Neural cell (in vitro differentiated cells): ENCODE data around the gene FURIN. TPM values are rescaled to one million over a fixed set of nuclear protein-coding genes. Genes with fewer than 3 reads are reported as not detected.

Experiments
- H2AFZ ChIP-seq: fragments of 200-600, 300-800 bp; sonication (generic), shearing (Covaris generic); 2 replicates; pipeline ENCODE4 v1.6.0; 2014; ENCODE audit warnings: low read depth, mild to moderate bottlenecking, antibody characterized with exemption, low read length, moderate library complexity
- H3F3A ChIP-seq: fragments of 200-600 bp; shearing (Covaris generic); 2 replicates; pipeline ENCODE4 v1.6.1; 2016; ENCODE audit warnings: mild to moderate bottlenecking, moderate library complexity, mixed read lengths, antibody characterized with exemption, low read length; ENCODE audit not compliant: insufficient read depth, poor library complexity, severe bottlenecking
- H3K27ac ChIP-seq: fragments of 200-600, 300-800 bp; sonication (generic), shearing (Covaris generic); 2 replicates; pipeline ENCODE4 v1.5.1; 2014; ENCODE audit warnings: mild to moderate bottlenecking, low read length, moderate library complexity
- H3K27me3 ChIP-seq: fragments of 300-800, 200-600 bp; sonication (generic), shearing (Covaris generic); 2 replicates; pipeline ENCODE4 v1.6.0; 2014; ENCODE audit warnings: mild to moderate bottlenecking, low read depth, low read length, moderate library complexity; ENCODE audit not compliant: insufficient read depth
- H3K36me3 ChIP-seq: fragments of 300-800, 200-600 bp; sonication (generic), shearing (Covaris generic); 2 replicates; pipeline ENCODE4 v1.5.1; 2014; ENCODE audit warnings: mild to moderate bottlenecking, antibody characterized with exemption, low read length, moderate library complexity; ENCODE audit not compliant: insufficient read depth
- H3K4me2 ChIP-seq: fragments of 300-800, 200-600 bp; sonication (generic), shearing (Covaris generic); 2 replicates; pipeline ENCODE4 v1.6.0; 2014; ENCODE audit warnings: mild to moderate bottlenecking, low read length
- H3K4me3 ChIP-seq: fragments of 300-800, 200-600 bp; sonication (generic), shearing (Covaris generic); 2 replicates; pipeline ENCODE4 v1.5.1; 2014; ENCODE audit warnings: mild to moderate bottlenecking, low read length, moderate library complexity
- H3K79me2 ChIP-seq: fragments of 200-600 bp; shearing (Covaris generic); replicated peaks from 2 replicates; pipeline ENCODE4 v1.6.0; 2014; ENCODE audit warnings: mild to moderate bottlenecking, low read length, moderate library complexity; ENCODE audit not compliant: insufficient read depth
- H3K9ac ChIP-seq: fragments of 300-800, 200-600 bp; sonication (generic), shearing (Covaris generic); 2 replicates; pipeline ENCODE4 v1.6.1; 2016; ENCODE audit warnings: mild to moderate bottlenecking, low read length, mixed read lengths
- H3K9me2 ChIP-seq: fragments of 200-600 bp; shearing (Covaris generic); 2 replicates; pipeline ENCODE4 v1.6.1; 2016; ENCODE audit warnings: mild to moderate bottlenecking, low read length, mixed read lengths; ENCODE audit not compliant: insufficient read depth
- H3K9me3 ChIP-seq: fragments of 200-600, 300-800 bp; sonication (generic), shearing (Covaris generic); 2 replicates; pipeline ENCODE4 v1.6.1; 2016; ENCODE audit warnings: mild to moderate bottlenecking, mixed run types, low read length, moderate library complexity, mixed read lengths
- H4K20me1 ChIP-seq: fragments of 200-600 bp; shearing (Covaris generic); 2 replicates; pipeline ENCODE4 v1.6.1; 2016; ENCODE audit warnings: mild to moderate bottlenecking, mixed run types; ENCODE audit not compliant: insufficient read depth
- EP300 ChIP-seq: fragments of 450-650 bp; conservative IDR thresholded peaks from 2 replicates; pipeline ENCODE4 v1.6.1; 2014; ENCODE audit warnings: antibody characterized with exemption, mild to moderate bottlenecking, moderate library complexity; ENCODE audit not compliant: poor library complexity, severe bottlenecking
- EZH2 ChIP-seq: fragments of 200-600, 300-800 bp; shearing (Covaris generic), sonication (generic); IDR thresholded peaks from 2 replicates; pipeline ENCODE4 v1.6.1; 2014; ENCODE audit warnings: antibody characterized with exemption, low read length, borderline replicate concordance, mild to moderate bottlenecking; ENCODE audit not compliant: insufficient read depth, poor library complexity, severe bottlenecking
- MXI1 ChIP-seq: fragments of 450-650 bp; conservative IDR thresholded peaks from 2 replicates; pipeline ENCODE4 v1.6.1; 2014; ENCODE audit warnings: antibody characterized with exemption, mild to moderate bottlenecking; ENCODE audit not compliant: poor library complexity, severe bottlenecking
- POLR2AphosphoS5 ChIP-seq: IDR thresholded peaks from 2 replicates; pipeline ENCODE4 v1.6.1; 2012
- RAD21 ChIP-seq: fragments of 450-650 bp; conservative IDR thresholded peaks from 2 replicates; pipeline ENCODE4 v1.6.1; 2014; ENCODE audit warnings: antibody characterized with exemption, mild to moderate bottlenecking, moderate library complexity
- SMC3 ChIP-seq: fragments of 450-650 bp; conservative IDR thresholded peaks from 2 replicates; pipeline ENCODE4 v1.6.1; 2014; ENCODE audit warnings: antibody characterized with exemption, mild to moderate bottlenecking, moderate library complexity; ENCODE audit not compliant: poor library complexity
- TAF1 ChIP-seq: IDR thresholded peaks from 2 replicates; pipeline ENCODE4 v1.6.1; 2012; ENCODE audit warnings: low read depth
- polyA plus RNA-seq: library from polyadenylated mRNA; depleted of rRNA; stranded (reverse); fragments of >200 nt; gene quantifications from 2 replicates; pipeline ENCODE4 v1.2.3, GENCODE V29; 2014
- TF ChIP-seq, protein P1 (sequence below): IDR thresholded peaks from 2 replicates; pipeline ENCODE4 v1.6.1; 2012; ENCODE audit warnings: borderline replicate concordance
- TF ChIP-seq, protein P2 (sequence below): fragments of 450-650 bp; IDR thresholded peaks from 2 replicates; pipeline ENCODE4 v1.5.1; 2014; ENCODE audit warnings: antibody characterized with exemption, mild to moderate bottlenecking, moderate library complexity; ENCODE audit not compliant: poor library complexity, severe bottlenecking

FURIN gene
- polyA plus RNA-seq, 1 donor from 2014 or later = 4.3 TPM

DNA sequence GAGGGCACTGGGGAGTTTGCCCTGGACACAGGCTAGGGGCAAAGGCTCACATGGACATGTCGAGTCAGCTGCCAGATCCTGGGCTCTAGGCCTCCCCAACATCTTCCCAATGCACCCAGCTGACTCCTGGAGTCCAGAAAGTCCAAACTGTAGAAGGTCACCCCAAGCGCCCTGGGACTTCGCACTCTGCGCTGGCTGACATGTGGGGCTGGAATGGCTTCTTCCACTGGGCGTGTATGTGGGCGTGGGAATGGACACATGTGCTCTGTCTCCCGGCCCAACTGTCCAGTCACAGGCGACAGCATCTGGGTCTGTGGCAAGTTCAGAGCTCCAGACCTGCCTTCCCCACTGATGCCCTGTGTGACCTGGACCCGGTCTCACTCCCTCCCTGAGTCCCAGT lies 13.2 kb upstream of the FURIN start:
- Histone ChIP-seq H3F3A (no peaks in the 10 kb centered on the region), H3K4me2 (no peak overlapping the region), H2AFZ (no peak overlapping the region), H3K9ac (no peak overlapping the region), H3K4me3 (no peak overlapping the region), H3K9me3 (no peaks in the 10 kb centered on the region), H4K20me1 (no peaks in the 10 kb centered on the region), H3K36me3 (no peaks in the 10 kb centered on the region), H3K27ac (no peak overlapping the region), H3K27me3 (no peaks in the 10 kb centered on the region), H3K9me2 (no peaks in the 10 kb centered on the region), H3K79me2 (no peaks in the 10 kb centered on the region)
- TF ChIP-seq EZH2 = no peak

DNA sequence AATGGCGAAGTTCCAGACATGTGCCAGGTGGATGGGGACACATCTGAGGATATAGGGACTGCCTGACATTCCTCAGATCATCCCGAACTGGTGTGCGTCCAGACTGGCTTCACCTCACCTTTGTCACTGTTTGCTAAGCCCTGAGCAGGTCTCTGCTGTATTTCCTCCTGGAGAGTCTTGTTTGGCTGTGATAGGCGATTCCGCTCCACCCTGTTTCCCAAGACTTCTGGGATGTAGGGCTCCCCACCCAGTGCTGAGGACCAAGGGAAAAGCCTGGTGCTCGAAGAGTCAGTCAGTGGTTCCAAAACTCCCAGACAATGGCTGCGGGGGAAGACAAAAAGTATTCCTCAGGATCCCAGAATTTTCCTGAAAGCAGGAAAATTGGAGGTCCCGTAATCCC lies 11.1 kb upstream of the FURIN start:
- no peak for TF ChIP-seq MXI1
- no peak for TF ChIP-seq SMC3
- TF ChIP-seq TAF1 = no peak
- TF ChIP-seq RAD21 = no peak
- TF ChIP-seq EZH2 = no peak
- TF ChIP-seq, protein P1, sequence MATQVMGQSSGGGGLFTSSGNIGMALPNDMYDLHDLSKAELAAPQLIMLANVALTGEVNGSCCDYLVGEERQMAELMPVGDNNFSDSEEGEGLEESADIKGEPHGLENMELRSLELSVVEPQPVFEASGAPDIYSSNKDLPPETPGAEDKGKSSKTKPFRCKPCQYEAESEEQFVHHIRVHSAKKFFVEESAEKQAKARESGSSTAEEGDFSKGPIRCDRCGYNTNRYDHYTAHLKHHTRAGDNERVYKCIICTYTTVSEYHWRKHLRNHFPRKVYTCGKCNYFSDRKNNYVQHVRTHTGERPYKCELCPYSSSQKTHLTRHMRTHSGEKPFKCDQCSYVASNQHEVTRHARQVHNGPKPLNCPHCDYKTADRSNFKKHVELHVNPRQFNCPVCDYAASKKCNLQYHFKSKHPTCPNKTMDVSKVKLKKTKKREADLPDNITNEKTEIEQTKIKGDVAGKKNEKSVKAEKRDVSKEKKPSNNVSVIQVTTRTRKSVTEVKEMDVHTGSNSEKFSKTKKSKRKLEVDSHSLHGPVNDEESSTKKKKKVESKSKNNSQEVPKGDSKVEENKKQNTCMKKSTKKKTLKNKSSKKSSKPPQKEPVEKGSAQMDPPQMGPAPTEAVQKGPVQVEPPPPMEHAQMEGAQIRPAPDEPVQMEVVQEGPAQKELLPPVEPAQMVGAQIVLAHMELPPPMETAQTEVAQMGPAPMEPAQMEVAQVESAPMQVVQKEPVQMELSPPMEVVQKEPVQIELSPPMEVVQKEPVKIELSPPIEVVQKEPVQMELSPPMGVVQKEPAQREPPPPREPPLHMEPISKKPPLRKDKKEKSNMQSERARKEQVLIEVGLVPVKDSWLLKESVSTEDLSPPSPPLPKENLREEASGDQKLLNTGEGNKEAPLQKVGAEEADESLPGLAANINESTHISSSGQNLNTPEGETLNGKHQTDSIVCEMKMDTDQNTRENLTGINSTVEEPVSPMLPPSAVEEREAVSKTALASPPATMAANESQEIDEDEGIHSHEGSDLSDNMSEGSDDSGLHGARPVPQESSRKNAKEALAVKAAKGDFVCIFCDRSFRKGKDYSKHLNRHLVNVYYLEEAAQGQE = no peak
- TF ChIP-seq POLR2AphosphoS5 = no peak
- TF ChIP-seq, protein P2, sequence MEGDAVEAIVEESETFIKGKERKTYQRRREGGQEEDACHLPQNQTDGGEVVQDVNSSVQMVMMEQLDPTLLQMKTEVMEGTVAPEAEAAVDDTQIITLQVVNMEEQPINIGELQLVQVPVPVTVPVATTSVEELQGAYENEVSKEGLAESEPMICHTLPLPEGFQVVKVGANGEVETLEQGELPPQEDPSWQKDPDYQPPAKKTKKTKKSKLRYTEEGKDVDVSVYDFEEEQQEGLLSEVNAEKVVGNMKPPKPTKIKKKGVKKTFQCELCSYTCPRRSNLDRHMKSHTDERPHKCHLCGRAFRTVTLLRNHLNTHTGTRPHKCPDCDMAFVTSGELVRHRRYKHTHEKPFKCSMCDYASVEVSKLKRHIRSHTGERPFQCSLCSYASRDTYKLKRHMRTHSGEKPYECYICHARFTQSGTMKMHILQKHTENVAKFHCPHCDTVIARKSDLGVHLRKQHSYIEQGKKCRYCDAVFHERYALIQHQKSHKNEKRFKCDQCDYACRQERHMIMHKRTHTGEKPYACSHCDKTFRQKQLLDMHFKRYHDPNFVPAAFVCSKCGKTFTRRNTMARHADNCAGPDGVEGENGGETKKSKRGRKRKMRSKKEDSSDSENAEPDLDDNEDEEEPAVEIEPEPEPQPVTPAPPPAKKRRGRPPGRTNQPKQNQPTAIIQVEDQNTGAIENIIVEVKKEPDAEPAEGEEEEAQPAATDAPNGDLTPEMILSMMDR = no peak
- no peak for TF ChIP-seq EP300
- H3K27ac ChIP-seq = no peak overlapping the region
- no peaks in the 10 kb centered on the region for H3K79me2 ChIP-seq
- no peaks in the 10 kb centered on the region for H3K9me2 ChIP-seq
- H3K4me2 ChIP-seq = no peak overlapping the region
- no peak overlapping the region for H3K4me3 ChIP-seq
- no peak overlapping the region for H2AFZ ChIP-seq
- H3K36me3 ChIP-seq = no peaks in the 10 kb centered on the region
- H3K27me3 ChIP-seq = no peaks in the 10 kb centered on the region
- H3K9me3 ChIP-seq = no peaks in the 10 kb centered on the region
- no peaks in the 10 kb centered on the region for H3F3A ChIP-seq
- no peak overlapping the region for H3K9ac ChIP-seq
- no peaks in the 10 kb centered on the region for H4K20me1 ChIP-seq

DNA sequence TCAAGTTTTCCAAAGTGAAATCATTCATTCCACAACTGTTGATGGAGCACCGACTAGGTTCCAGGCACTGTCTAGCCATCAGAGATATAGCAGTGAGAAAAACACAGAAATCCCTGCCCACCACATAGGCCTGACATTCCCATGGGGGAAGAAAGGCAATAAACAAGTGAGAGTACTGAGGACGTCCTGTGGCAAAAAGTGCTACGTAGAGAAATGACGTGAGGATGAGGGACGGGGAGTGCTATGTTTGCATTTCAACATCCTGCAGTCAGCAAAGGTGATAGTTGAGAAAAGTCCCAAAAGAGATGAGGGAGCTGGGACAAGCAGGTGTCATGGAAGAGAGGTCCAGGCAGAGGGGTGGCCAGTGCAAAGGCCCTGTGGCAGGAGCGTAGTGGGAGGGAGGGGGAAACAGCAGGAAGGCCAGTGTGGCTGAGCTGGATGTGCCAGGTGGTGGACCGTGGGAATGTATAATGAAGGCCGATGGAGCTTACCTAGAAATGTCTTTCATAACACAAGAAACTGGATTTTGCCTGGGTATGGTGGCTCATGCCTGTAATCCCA lies 10.4 kb upstream of the FURIN start:
- Histone ChIP-seq H3K9me3 (no peaks in the 10 kb centered on the region), H3K27ac (no peak overlapping the region), H3K36me3 (no peaks in the 10 kb centered on the region), H3K27me3 (no peaks in the 10 kb centered on the region), H4K20me1 (no peaks in the 10 kb centered on the region), H2AFZ (no peak overlapping the region), H3K79me2 (no peaks in the 10 kb centered on the region), H3K4me3 (no peak overlapping the region), H3K9me2 (no peaks in the 10 kb centered on the region), H3F3A (no peaks in the 10 kb centered on the region), H3K4me2 (no peak overlapping the region), H3K9ac (no peak overlapping the region)
- TF ChIP-seq, protein P2 = no peak
- TF ChIP-seq EZH2 (no peak), RAD21 (no peak), TAF1 (no peak), MXI1 (no peak), POLR2AphosphoS5 (no peak), EP300 (no peak), SMC3 (no peak)
- TF ChIP-seq, protein P1 = no peak
